SJCRH30 (cell line): ENCODE measurements around the gene PSMG3. TPM values are rescaled to one million over a fixed set of nuclear protein-coding genes. Genes with fewer than 3 reads are reported as not detected.
A peak's percentile ranks its signal among the peaks of the same experiment; 100 is the strongest.

ENCODE experiments used
- DNase-seq, 2 experiments: peaks; one replicate each; pipeline ENCODE4 v3.0.0-alpha.2; 2015 to 2020
- H3K27ac ChIP-seq: fragments of 250-450 bp; sonication (Bioruptor Pico); 2 replicates; pipeline ENCODE4 v1.5.1; 2020; ENCODE audit warnings: mild to moderate bottlenecking, moderate library complexity
- H3K27me3 ChIP-seq: fragments of 250-450 bp; sonication (Bioruptor Pico); 2 replicates; pipeline ENCODE4 v1.5.1; 2020; ENCODE audit warnings: mild to moderate bottlenecking, moderate library complexity
- H3K36me3 ChIP-seq: fragments of 250-450 bp; sonication (Bioruptor Pico); 2 replicates; pipeline ENCODE4 v1.5.1; 2020; ENCODE audit warnings: mild to moderate bottlenecking, moderate library complexity
- H3K4me1 ChIP-seq: fragments of 250-450 bp; sonication (Bioruptor Pico); 2 replicates; pipeline ENCODE4 v1.5.1; 2020; ENCODE audit warnings: mild to moderate bottlenecking, moderate library complexity
- H3K4me3 ChIP-seq: fragments of 250-450 bp; sonication (Bioruptor Pico); 2 replicates; pipeline ENCODE4 v1.5.1; 2020; ENCODE audit warnings: mild to moderate bottlenecking, moderate library complexity
- H3K9me3 ChIP-seq: fragments of 250-450 bp; sonication (Bioruptor Pico); replicated peaks from 2 replicates; pipeline ENCODE4 v1.5.1; 2020; ENCODE audit warnings: mild to moderate bottlenecking, moderate library complexity
- total RNA-seq: library from RNA; depleted of rRNA; stranded (reverse); fragments of >200 nt; shearing (Covaris generic); gene quantifications from 2 replicates; pipeline ENCODE4 v1.2.3, GENCODE V29; 2014

Gene PSMG3
- total RNA-seq, 1 experiment from 2014 or later: 22.5 TPM

DNA sequence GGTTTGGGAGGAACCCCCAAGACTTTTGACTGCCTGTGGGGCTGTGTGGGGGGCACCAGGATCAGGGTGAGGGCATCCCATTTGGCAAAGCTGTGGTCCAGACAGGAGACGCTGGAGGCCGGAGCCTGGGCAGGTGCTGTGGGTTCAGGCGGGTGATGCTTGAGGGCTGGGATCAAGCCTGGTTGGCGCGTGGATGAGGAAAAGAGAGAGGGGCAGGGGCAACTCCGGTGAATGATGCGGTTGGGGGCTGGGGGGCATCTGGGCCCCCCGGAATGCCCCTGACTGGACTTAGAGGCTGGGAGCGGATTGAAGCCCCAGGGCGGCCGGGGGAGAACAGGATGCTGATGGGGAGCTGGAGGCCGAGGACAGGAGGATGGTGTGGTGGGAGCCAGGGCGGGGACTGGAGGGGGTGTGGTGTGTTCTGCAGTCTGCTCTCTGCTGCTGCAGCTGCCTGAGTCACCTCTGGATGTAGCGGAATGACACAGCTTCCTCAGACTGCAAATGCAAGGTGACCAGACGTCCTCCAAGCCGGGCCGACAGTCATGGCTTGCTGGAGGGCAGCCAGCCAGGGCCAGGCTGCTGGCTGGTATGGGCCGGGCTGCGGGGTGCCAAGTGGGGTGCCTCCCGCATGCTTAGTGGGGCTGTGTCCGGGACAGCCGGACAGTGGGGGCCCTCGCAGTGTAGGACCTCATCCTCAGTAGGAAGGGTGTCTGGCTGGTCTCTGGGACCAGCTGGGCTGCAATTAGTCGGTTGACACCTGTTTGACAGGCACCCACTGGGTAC, 36.1 kb downstream of the PSMG3 start:
- no peaks in the 10 kb centered on the region for H3K9me3 ChIP-seq
- H3K36me3 ChIP-seq: no peaks in the 10 kb centered on the region
- H3K27me3 ChIP-seq: no peaks in the 10 kb centered on the region
- H3K4me3 ChIP-seq: no peak overlapping the region
- H3K4me1 ChIP-seq: peaks cover 26% of the 10 kb centered on the region; the same call in 1 of the 2 replicates
- no peak overlapping the region for H3K27ac ChIP-seq
- peak; percentile 42 to 49 for DNase-seq

DNA sequence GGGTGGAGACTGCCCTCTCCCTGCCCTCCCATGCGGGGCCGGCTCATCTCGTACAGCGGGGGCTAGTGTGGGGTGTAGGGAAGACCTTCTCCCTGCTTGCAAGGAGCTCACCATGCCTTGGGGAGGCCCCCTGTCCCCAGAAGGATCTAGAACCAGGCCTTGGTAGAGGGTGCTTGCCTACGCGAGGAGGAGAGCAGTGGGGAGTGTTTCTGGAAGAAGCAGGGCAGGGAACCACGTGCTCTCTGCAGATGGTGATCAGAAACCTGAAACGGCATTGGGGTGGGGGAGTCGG, 36.6 kb downstream of the PSMG3 start:
- peak overlapping the region; percentile 43 for H3K4me3 ChIP-seq
- H3K9me3 ChIP-seq: no peaks in the 10 kb centered on the region
- no peak for DNase-seq
- H3K27ac ChIP-seq: peak overlapping the region; percentile 11; the same call in 1 of the 2 replicates
- peaks cover 24% of the 10 kb centered on the region; the same call in 1 of the 2 replicates for H3K4me1 ChIP-seq
- H3K36me3 ChIP-seq: no peaks in the 10 kb centered on the region
- no peaks in the 10 kb centered on the region for H3K27me3 ChIP-seq

DNA sequence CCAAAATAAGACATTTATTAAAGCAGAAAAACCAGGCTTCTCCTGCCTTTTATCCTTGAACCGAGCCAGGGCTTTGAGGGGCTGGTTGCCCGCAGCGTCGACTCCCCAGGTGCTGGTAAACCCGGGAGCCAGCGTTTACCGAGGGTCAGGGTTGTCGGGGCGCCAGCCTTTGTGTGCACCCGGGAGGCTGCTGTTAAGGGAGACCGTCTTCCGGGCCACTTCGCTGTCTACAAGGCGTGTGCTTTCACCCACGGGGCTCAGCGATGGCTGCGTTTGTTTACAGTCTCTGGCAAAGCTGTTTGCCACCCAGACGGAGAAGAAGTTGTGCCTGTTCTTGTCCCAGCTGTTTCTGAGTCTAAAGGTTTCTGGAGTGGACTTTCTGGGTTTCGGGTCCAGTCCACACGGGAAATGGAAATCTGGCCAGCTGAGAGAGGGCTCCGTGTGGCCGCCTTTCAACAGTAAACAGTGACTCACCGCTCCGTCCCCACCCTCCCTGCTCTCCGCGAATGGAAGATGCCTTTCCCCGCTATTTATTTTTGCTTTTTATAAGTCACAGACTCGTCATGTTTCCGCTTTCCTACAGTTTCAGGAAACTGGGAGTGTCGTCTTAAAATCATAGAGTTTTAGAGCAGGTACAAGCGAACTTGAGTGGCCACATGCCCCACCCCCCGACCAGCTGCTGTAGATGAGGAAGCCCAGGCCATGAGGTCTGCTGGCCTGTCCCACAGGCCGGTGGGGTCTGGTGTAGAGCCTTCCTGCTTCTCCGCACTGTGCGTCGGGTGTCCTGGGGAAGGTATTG, 37.2 kb downstream of the PSMG3 start:
- peak in 1 of 2 experiments; percentile 32 for DNase-seq

DNA sequence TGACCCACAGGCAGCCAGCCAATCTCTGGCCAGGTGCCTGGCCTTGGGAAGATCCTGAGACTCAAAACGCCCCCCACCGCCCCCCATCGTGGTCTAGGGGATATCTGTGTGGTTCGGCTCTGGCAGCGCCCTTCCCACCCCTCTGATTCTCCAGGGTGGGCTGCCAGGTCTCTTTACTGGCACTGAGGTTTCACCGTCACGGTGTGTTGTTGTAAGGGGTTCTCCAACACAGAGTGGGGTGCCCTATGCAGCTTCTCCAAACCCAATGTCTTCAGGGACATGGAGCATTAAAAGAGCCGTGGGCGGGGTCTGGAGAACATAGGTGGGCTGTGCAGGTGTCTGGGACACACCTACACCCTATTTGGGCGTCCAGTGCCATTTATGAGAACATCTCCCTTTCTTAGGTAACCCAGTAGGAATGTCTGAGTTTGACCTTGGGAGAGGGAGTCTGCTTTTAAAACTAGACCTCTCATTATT, 37.8 kb downstream of the PSMG3 start:
- Histone ChIP-seq H3K9me3 (no peaks in the 10 kb centered on the region), H3K36me3 (no peaks in the 10 kb centered on the region), H3K4me1 (peaks cover 17% of the 10 kb centered on the region; the same call in 1 of the 2 replicates), H3K27ac (no peak overlapping the region), H3K27me3 (no peaks in the 10 kb centered on the region), H3K4me3 (peak overlapping the region; percentile 43)
- no peak for DNase-seq

More for the DNA sequence above, 37.2 kb downstream of the PSMG3 start:
- Histone ChIP-seq H3K27me3 (no peaks in the 10 kb centered on the region), H3K4me3 (peak overlapping the region; percentile 43), H3K4me1 (peaks cover 22% of the 10 kb centered on the region; the same call in 1 of the 2 replicates), H3K36me3 (no peaks in the 10 kb centered on the region), H3K9me3 (no peaks in the 10 kb centered on the region), H3K27ac (peak overlapping the region; percentile 11; the same call in 1 of the 2 replicates)

DNA sequence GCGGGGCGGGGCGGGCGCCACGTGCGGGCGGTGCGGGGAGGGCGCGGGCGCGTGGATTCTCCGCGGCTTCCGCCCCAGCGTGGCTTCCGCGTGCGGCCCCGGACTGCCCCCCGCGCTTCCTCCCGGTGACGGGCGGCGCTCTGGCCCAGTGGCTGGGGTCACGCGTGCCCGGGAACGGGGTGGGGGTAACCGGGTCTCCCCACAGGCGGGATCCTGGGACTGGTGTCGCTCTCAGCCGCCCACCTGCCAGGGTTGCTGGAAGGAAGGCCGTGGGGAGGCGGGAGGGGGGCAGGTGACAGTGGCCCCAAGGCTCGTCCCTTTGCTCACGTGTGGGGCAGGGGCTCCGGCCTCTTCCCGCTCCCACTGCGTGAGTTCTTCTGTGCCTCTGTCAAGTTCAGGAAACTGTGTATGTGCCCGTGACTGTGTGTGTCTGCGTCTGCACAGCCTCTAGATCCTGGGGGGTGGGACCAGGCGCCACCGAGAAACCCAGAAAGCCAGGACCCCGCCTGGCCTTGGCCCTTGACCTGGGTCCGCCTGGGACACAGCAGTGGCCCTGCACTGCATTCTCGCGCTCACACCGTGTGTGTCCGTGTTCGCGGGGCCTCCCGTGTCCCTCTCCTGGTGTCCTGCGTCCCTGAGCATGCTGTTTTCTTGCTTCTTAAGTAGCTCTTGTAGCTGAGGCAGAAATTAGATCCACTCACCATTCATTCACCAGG, 38.4 kb downstream of the PSMG3 start:
- no peak for DNase-seq
- Histone ChIP-seq H3K36me3 (no peaks in the 10 kb centered on the region), H3K27me3 (no peaks in the 10 kb centered on the region), H3K27ac (no peak overlapping the region), H3K4me1 (peaks cover 11% of the 10 kb centered on the region; the same call in 1 of the 2 replicates), H3K4me3 (no peak overlapping the region), H3K9me3 (no peaks in the 10 kb centered on the region)

DNA sequence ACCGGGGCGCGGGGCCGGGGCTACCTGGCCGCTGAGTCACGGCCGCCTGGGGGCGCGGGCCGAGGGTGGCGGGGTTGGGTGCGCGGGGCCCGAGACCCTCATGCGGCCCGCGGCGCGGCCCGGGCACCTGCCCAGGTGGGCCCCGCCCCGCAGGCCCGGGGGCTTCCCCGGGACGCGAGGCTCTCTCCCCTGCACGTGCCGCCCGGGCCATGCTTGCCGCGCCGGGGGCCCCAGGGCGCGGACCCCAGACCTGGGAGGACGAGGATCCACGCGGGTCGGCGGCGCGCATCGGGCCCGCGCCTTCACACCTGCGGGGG, 38.9 kb downstream of the PSMG3 start:
- H3K36me3 ChIP-seq: no peaks in the 10 kb centered on the region
- no peaks in the 10 kb centered on the region for H3K27me3 ChIP-seq
- peaks cover 11% of the 10 kb centered on the region; the same call in 1 of the 2 replicates for H3K4me1 ChIP-seq
- H3K4me3 ChIP-seq: no peak overlapping the region
- DNase-seq: no peak
- H3K27ac ChIP-seq: no peak overlapping the region
- H3K9me3 ChIP-seq: no peaks in the 10 kb centered on the region

DNA sequence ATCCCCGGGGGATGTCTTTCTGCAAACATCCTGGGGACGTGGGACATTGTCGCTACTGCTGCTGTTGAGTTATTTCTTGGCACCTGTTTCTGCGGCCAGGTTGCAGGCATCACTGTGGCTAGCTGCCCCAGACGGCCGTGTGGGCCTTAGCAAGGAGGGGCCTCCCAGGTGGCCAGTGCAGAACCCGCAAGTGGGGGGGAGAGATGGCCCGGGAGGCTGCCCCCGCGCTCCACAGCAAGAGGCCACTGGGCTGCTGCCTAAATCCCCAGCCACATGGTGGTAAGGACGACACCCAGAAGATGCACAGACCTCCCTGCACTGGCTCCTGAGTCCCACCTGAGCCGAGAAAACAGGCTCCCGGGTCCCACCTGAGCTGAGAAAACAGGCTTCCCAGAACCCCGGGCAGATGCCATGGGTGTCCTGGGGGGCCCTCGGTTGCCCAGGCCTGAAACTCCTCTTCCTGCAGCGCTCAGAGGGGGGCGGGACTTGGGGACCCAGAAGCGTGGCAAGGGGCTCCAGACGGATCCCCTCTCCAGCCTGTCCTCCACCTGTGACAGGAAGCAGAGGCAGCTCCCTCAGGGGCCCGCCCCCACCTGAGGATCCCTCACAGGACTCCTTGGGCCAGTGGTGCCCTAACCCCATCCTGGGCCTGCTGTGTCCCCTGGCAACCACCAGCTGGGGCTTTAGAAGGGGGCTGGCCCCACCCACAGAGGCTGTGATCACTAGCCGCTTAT, 40.3 kb downstream of the PSMG3 start:
- H3K36me3 ChIP-seq: no peaks in the 10 kb centered on the region
- no peaks in the 10 kb centered on the region for H3K9me3 ChIP-seq
- no peak overlapping the region for H3K27ac ChIP-seq
- H3K27me3 ChIP-seq: no peaks in the 10 kb centered on the region
- H3K4me1 ChIP-seq: peaks cover 11% of the 10 kb centered on the region; the same call in 1 of the 2 replicates
- no peak for DNase-seq
- no peak overlapping the region for H3K4me3 ChIP-seq

DNA sequence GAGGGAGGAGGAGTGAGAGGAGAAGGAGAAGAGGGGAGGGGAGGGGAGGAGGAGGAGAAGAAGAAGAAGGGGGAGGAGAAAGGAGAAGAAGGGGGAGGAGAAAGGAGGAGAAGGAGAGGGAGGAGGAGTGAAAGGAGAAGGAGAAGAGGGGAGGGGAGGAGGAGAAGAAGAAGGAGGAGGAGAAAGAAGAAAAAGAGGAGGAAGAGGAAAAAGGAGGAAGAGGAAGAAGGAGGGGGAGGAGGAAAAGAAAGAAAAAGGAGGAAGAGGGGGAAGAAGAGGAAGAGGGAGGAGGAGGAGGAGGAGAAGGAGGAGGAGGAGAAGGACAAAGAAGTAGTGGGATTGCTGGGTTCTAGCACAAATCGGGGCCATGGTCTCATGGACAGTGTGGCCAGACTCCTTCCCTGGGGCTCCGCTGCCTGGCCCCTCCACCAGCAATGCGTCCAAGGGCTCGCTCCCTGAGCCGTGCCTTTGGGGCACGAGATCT, 43.5 kb downstream of the PSMG3 start:
- DNase-seq: no peak
- Histone ChIP-seq H3K4me1 (no peaks in the 10 kb centered on the region), H3K36me3 (no peaks in the 10 kb centered on the region), H3K27ac (no peak overlapping the region), H3K4me3 (no peak overlapping the region), H3K9me3 (no peaks in the 10 kb centered on the region), H3K27me3 (no peaks in the 10 kb centered on the region)

DNA sequence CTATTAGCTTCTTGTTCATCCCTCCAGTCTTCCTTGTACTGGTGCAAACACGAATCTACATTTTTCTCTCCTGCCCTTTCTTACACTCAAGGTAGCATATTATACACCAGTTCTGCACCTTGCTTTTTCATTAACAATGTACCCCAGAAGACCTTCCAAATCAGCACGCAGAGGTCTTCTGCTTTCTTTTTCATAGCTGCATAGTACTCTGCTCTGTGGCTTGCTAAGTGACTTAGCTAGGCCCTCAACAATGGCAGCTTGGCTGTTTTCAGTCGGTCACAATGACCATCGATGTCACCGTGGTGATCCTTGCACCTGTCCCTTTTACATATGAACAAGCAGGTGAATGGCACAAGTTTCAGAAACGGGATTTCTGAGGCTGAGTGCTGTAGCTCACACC, 44.4 kb downstream of the PSMG3 start:
- Histone ChIP-seq H3K27me3 (no peaks in the 10 kb centered on the region), H3K4me3 (no peak overlapping the region), H3K36me3 (no peaks in the 10 kb centered on the region), H3K9me3 (no peaks in the 10 kb centered on the region), H3K27ac (no peak overlapping the region), H3K4me1 (no peaks in the 10 kb centered on the region)
- no peak for DNase-seq

DNA sequence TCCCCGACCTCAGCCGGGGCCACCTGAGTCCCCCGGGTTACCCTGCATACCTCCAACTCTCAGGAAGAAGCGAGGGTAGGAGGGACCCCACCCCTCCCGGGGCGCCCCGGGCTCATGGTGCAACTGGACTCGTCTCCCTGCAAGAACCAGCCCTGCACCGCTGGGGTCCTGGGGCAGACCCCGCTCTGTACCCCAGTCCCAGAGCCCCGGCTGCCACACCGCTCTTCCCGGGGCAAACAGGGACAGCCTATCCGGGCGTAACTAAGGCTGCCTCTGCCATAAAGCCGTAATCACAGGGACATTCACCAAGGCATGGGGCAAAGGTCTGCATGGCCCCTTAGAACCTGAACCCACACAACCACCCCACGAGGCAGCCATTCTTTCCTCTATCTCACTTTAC, 46.0 kb downstream of the PSMG3 start:
- Histone ChIP-seq H3K4me1 (no peaks in the 10 kb centered on the region), H3K9me3 (no peaks in the 10 kb centered on the region), H3K36me3 (no peaks in the 10 kb centered on the region), H3K4me3 (no peak overlapping the region), H3K27ac (no peak overlapping the region), H3K27me3 (no peaks in the 10 kb centered on the region)
- DNase-seq: no peak

DNA sequence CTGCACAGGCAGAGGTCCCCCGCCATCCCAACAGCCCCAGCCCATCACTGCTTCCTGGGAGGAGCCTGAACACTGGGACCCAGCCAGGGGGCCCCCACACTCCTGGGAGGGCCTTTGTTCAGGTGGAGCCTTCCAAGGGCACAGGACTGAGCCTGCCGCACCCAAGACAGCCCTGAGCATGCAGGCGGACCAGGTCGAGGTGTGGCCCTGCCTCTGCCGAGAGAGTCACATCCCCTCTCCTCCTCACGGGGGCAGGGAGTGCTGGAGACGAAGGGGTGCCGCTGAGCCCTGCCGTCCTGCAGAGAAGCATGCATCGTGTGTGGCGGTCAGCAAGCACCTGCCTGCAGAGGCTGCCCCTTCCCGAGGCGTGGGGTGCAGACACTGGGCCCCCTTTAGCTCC, 46.6 kb downstream of the PSMG3 start:
- H3K27ac ChIP-seq: no peak overlapping the region
- H3K27me3 ChIP-seq: no peaks in the 10 kb centered on the region
- DNase-seq: no peak
- no peak overlapping the region for H3K4me3 ChIP-seq
- no peaks in the 10 kb centered on the region for H3K36me3 ChIP-seq
- H3K9me3 ChIP-seq: no peaks in the 10 kb centered on the region
- no peaks in the 10 kb centered on the region for H3K4me1 ChIP-seq

DNA sequence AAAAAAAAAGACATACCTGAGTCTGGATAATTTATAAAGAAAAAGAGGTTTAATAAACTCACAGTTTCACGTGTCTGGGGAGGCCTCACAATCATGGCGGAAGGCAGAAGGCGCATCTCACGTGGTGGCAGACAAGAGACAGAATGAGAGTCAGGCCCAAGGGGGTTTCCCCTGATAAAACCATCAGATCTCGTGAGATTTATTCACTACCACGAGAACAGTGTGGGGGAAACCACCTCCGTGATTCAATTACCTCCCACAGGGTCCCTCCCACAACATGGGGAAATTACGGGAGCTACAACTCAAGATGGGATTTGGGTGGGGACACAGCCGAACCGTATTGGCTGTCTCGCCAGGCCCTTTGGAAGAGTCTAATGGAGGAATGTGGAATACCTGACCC, 48.4 kb downstream of the PSMG3 start:
- no peak overlapping the region for H3K4me3 ChIP-seq
- H3K4me1 ChIP-seq: no peaks in the 10 kb centered on the region
- no peak overlapping the region for H3K27ac ChIP-seq
- H3K9me3 ChIP-seq: no peaks in the 10 kb centered on the region
- DNase-seq: no peak
- no peaks in the 10 kb centered on the region for H3K27me3 ChIP-seq
- H3K36me3 ChIP-seq: no peaks in the 10 kb centered on the region

DNA sequence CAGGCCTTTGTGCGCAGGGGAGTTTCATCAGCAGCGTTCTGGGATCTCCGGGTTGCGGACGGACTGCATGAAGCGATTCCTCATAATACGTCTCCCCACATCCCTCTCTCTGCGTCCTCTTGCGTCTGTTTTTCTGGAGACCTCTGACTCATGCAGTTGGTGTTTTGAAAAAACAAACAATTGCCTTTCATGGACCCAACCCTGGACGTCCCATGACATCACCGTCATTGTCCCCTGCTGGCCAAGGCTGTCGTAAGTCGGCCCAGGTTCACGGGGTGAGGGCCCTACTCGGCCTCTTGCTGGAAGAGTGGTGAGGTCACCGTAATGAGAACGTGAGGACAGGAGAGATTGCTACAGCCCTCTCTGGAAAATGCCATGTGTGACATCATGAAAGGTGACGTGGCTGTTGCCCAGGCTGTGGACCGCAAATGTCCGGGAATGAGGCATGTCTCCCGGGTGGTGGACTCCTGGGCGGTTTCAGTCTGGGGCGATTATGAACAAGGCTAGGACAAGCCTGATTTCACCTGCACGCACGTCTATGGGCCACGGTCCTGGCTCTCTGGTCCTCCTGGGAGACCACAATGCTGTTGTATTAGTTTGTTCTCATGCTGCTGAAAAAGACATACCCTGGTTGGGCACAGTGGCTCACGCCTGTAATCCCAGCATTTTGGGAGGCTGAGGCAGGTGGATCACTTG, 49.1 kb downstream of the PSMG3 start:
- Histone ChIP-seq H3K9me3 (no peaks in the 10 kb centered on the region), H3K27ac (no peak overlapping the region), H3K27me3 (no peaks in the 10 kb centered on the region), H3K36me3 (no peaks in the 10 kb centered on the region), H3K4me1 (no peaks in the 10 kb centered on the region), H3K4me3 (no peak overlapping the region)
- DNase-seq: no peak
